Calu3 (cell line): ENCODE data around the gene KRT36. TPM values are rescaled to one million over a fixed set of nuclear protein-coding genes. Genes with fewer than 3 reads are reported as not detected.

ENCODE experiments used
- BruUV-seq: library from RNA; stranded (reverse); fragments of 400-500 nt; replicated peaks from 2 replicates; lab custom pipeline; 2021; lab: Mats Ljungman, UMichigan
- CTCF ChIA-PET: fragments of 300-600 bp; sonication (Branson Sonifier 250); formaldehyde crosslinking; loops from one replicate; lab custom pipeline; 2022; ENCODE audit warnings: antibody characterized with exemption; lab: Charles Lee
- DNase-seq: peaks from one replicate; pipeline ENCODE4 v3.0.0; 2022
- H3K27ac Mint-ChIP-seq: one replicate; pipeline ENCODE4 v1.8.0; 2022; ENCODE audit warnings: mixed read lengths; ENCODE audit not compliant: unreplicated experiment
- H3K27me3 Mint-ChIP-seq: one replicate; pipeline ENCODE4 v1.8.0; 2022; ENCODE audit warnings: mixed read lengths; ENCODE audit not compliant: unreplicated experiment
- H3K36me3 Mint-ChIP-seq: one replicate; pipeline ENCODE4 v1.8.0; 2022; ENCODE audit warnings: mild to moderate bottlenecking, moderate library complexity, mixed read lengths; ENCODE audit not compliant: insufficient read depth, unreplicated experiment
- H3K4me1 Mint-ChIP-seq: one replicate; pipeline ENCODE4 v1.8.0; 2022; ENCODE audit warnings: mild to moderate bottlenecking, low read depth, mixed read lengths; ENCODE audit not compliant: unreplicated experiment
- H3K4me3 Mint-ChIP-seq: one replicate; pipeline ENCODE4 v1.8.0; 2022; ENCODE audit warnings: mild to moderate bottlenecking, low read depth, moderate library complexity, mixed read lengths; ENCODE audit not compliant: unreplicated experiment
- H3K9me3 Mint-ChIP-seq: one replicate; pipeline ENCODE4 v1.8.0; 2022; ENCODE audit warnings: low read depth, mixed read lengths; ENCODE audit not compliant: unreplicated experiment
- CTCF ChIP-seq: fragments of 200-600 bp; IDR thresholded peaks from one replicate; pipeline ENCODE4 v1.8.0; 2022; ENCODE audit warnings: antibody characterized with exemption; ENCODE audit not compliant: unreplicated experiment
- intact Hi-C: fragments of 100-400 bp; cut with micrococcal nuclease; formaldehyde crosslinking; loops from one replicate; pipeline ENCODE4 v1.10.0; 2022; ENCODE audit not compliant: unreplicated experiment
- total RNA-seq: library from RNA; stranded (reverse); gene quantifications from 2 replicates; pipeline ENCODE4 v1.2.3, GENCODE V29; 2022

Gene KRT36
- total RNA-seq, 1 experiment from 2014 or later: not detected

- Mint-ChIP-seq H3K4me1 (no peaks in the 10 kb centered on the region), H3K27ac (no peak overlapping the region)
- no TSS peak for BruUV-seq
Observed at GRCh38 chr17:41453066-41453465, 36.6 kb downstream of the KRT36 start.

GRCh38 chr17:41452281-41452680 lies 37.4 kb downstream of the KRT36 start:
- Mint-ChIP-seq H3K4me1 (no peaks in the 10 kb centered on the region), H3K4me3 (no peak overlapping the region), H3K27me3 (no peaks in the 10 kb centered on the region), H3K36me3 (no peaks in the 10 kb centered on the region), H3K27ac (no peak overlapping the region), H3K9me3 (peaks cover 16% of the 10 kb centered on the region)
- no peak for DNase-seq
- intact Hi-C loops: no loop called here
- TF ChIP-seq CTCF: no peak
- CTCF ChIA-PET: no interaction called here
- BruUV-seq: no TSS peak

More at GRCh38 chr17:41453066-41453465, 36.6 kb downstream of the KRT36 start:
- no peaks in the 10 kb centered on the region for H3K27me3 Mint-ChIP-seq
- no peak for TF ChIP-seq CTCF
- DNase-seq: no peak
- CTCF ChIA-PET: interaction anchor here (1.1 kb wide), 1 partner anchor 96 kb away, joined by 3 read pairs; no protein-coding TSS in a partner anchor
- intact Hi-C loops: no loop called here
- peaks cover 16% of the 10 kb centered on the region for H3K9me3 Mint-ChIP-seq
- H3K4me3 Mint-ChIP-seq: no peak overlapping the region
- H3K36me3 Mint-ChIP-seq: no peaks in the 10 kb centered on the region

GRCh38 chr17:41451154-41451728 lies 38.5 kb downstream of the KRT36 start:
- no peaks in the 10 kb centered on the region for H3K36me3 Mint-ChIP-seq
- no peak overlapping the region for H3K4me3 Mint-ChIP-seq
- no peak overlapping the region for H3K27ac Mint-ChIP-seq
- intact Hi-C loops: no loop called here
- no peaks in the 10 kb centered on the region for H3K4me1 Mint-ChIP-seq
- no TSS peak for BruUV-seq
- CTCF ChIA-PET: no interaction called here
- H3K9me3 Mint-ChIP-seq: peaks cover 16% of the 10 kb centered on the region
- H3K27me3 Mint-ChIP-seq: no peaks in the 10 kb centered on the region
- DNase-seq: no peak
- no peak for TF ChIP-seq CTCF

- CTCF ChIA-PET: interaction anchor here (1.6 kb wide), 1 partner anchor 109 kb away, joined by 3 read pairs; no protein-coding TSS in a partner anchor
- H3K27me3 Mint-ChIP-seq: peaks cover 5% of the 10 kb centered on the region
- intact Hi-C loops: no loop called here
Observed at GRCh38 chr17:41449008-41449407, 40.7 kb downstream of the KRT36 start.

More at GRCh38 chr17:41449008-41449407, 40.7 kb downstream of the KRT36 start:
- Mint-ChIP-seq H3K4me3 (no peak overlapping the region), H3K36me3 (no peaks in the 10 kb centered on the region), H3K4me1 (no peaks in the 10 kb centered on the region), H3K9me3 (peaks cover 16% of the 10 kb centered on the region), H3K27ac (no peak overlapping the region)
- BruUV-seq: no TSS peak
- TF ChIP-seq CTCF: no peak
- no peak for DNase-seq
